Skeletal muscle satellite cell (primary cell): ENCODE data around the gene LRRC31. TPM values are rescaled to one million over a fixed set of nuclear protein-coding genes. Genes with fewer than 3 reads are reported as not detected.

Experiments used
- H3K27me3 ChIP-seq: 2 replicates; pipeline ENCODE4 v1.7.0; 2013; ENCODE audit warnings: low read length; ENCODE audit not compliant: control insufficient read depth, insufficient read depth
- H3K36me3 ChIP-seq: 2 replicates; pipeline ENCODE4 v1.7.0; 2013; ENCODE audit warnings: mild to moderate bottlenecking, control low read depth, low read length; ENCODE audit not compliant: insufficient read depth
- H3K4me1 ChIP-seq: 2 replicates; pipeline ENCODE4 v1.7.0; 2013; ENCODE audit warnings: low read length; ENCODE audit not compliant: control insufficient read depth, insufficient read depth
- H3K4me2 ChIP-seq: 2 replicates; pipeline ENCODE4 v1.7.0; 2013; ENCODE audit warnings: mild to moderate bottlenecking, low read length
- H3K4me3 ChIP-seq: 2 replicates; pipeline ENCODE4 v1.7.0; 2013; ENCODE audit warnings: low read length
- H3K9ac ChIP-seq: 2 replicates; pipeline ENCODE4 v1.7.0; 2013; ENCODE audit warnings: mild to moderate bottlenecking, low read depth, low read length, moderate library complexity
- H3K9me3 ChIP-seq: replicated peaks from 2 replicates; pipeline ENCODE4 v1.7.0; 2013; ENCODE audit warnings: mild to moderate bottlenecking, control low read depth, low read length
- total RNA-seq: library from RNA; depleted of rRNA; stranded (reverse); fragments of >200 nt; gene quantifications from 2 replicates; pipeline ENCODE4 v1.2.3, GENCODE V29; 2012; rRNA removed

Gene LRRC31
- total RNA-seq = not detected in 2 replicates

- no peak within 1 kb of the TSS for H3K4me2 ChIP-seq
Measured at GRCh38 chr3:169869484-169870220, at the start of gene LRRC31. Gene LRRC31 (minus strand): TSS chr3:169869935. CDS start chr3:169869807, 128 bp downstream.

GRCh38 chr3:169914321-169914720 lies 44.6 kb upstream of the LRRC31 start:
- Histone ChIP-seq H3K27me3 (no peaks in the 10 kb centered on the region), H3K4me1 (no peaks in the 10 kb centered on the region), H3K4me3 (no peak overlapping the region), H3K9ac (no peak overlapping the region), H3K9me3 (no peaks in the 10 kb centered on the region), H3K4me2 (no peak overlapping the region), H3K36me3 (no peaks in the 10 kb centered on the region)

More at GRCh38 chr3:169869484-169870220, at the start of gene LRRC31:
- H3K4me1 ChIP-seq = no peaks in the 10 kb centered on the region
- no peak within 1 kb of the TSS for H3K9ac ChIP-seq
- H3K9me3 ChIP-seq = no peaks in the 10 kb centered on the region
- no peaks in the 10 kb centered on the region for H3K36me3 ChIP-seq
- peaks cover 13% of the 10 kb centered on the region for H3K27me3 ChIP-seq
- no peak within 1 kb of the TSS for H3K4me3 ChIP-seq

- H3K36me3 ChIP-seq = no peaks in the 10 kb centered on the region
- no peak overlapping the region for H3K4me2 ChIP-seq
- no peak overlapping the region for H3K9ac ChIP-seq
- H3K4me3 ChIP-seq = no peak overlapping the region
- no peaks in the 10 kb centered on the region for H3K4me1 ChIP-seq
- H3K27me3 ChIP-seq = no peaks in the 10 kb centered on the region
- no peaks in the 10 kb centered on the region for H3K9me3 ChIP-seq
Measured at GRCh38 chr3:169913323-169913722, 43.6 kb upstream of the LRRC31 start.

- H3K36me3 ChIP-seq = no peaks in the 10 kb centered on the region
- H3K9me3 ChIP-seq = no peaks in the 10 kb centered on the region
- H3K4me1 ChIP-seq = no peaks in the 10 kb centered on the region
- no peak within 1 kb of the TSS for H3K9ac ChIP-seq
- no peak within 1 kb of the TSS for H3K4me3 ChIP-seq
- H3K27me3 ChIP-seq = peaks cover 6% of the 10 kb centered on the region
- no peak within 1 kb of the TSS for H3K4me2 ChIP-seq
Measured at GRCh38 chr3:169911272-169911671, 41.5 kb upstream of the LRRC31 start, which contains the start of gene SAMD7. Gene SAMD7 (plus strand): TSS chr3:169911572. CDS start chr3:169919499, 7,927 bp downstream.

- no peaks in the 10 kb centered on the region for H3K9me3 ChIP-seq
- no peaks in the 10 kb centered on the region for H3K36me3 ChIP-seq
- peaks cover 6% of the 10 kb centered on the region for H3K27me3 ChIP-seq
- no peak overlapping the region for H3K9ac ChIP-seq
- no peaks in the 10 kb centered on the region for H3K4me1 ChIP-seq
- H3K4me2 ChIP-seq = no peak overlapping the region
- H3K4me3 ChIP-seq = no peak overlapping the region
Measured at GRCh38 chr3:169907944-169908343, 38.2 kb upstream of the LRRC31 start.

GRCh38 chr3:169907476-169907875 lies 37.7 kb upstream of the LRRC31 start:
- Histone ChIP-seq H3K4me2 (no peak overlapping the region), H3K27me3 (peaks cover 6% of the 10 kb centered on the region), H3K4me3 (no peak overlapping the region), H3K4me1 (no peaks in the 10 kb centered on the region), H3K9me3 (no peaks in the 10 kb centered on the region), H3K36me3 (no peaks in the 10 kb centered on the region), H3K9ac (no peak overlapping the region)

GRCh38 chr3:169905404-169905803 lies 35.7 kb upstream of the LRRC31 start:
- Histone ChIP-seq H3K9ac (no peak overlapping the region), H3K36me3 (no peaks in the 10 kb centered on the region), H3K27me3 (peaks cover 6% of the 10 kb centered on the region), H3K4me1 (no peaks in the 10 kb centered on the region), H3K4me2 (no peak overlapping the region), H3K9me3 (no peaks in the 10 kb centered on the region), H3K4me3 (no peak overlapping the region)

- Histone ChIP-seq H3K4me1 (no peaks in the 10 kb centered on the region), H3K9me3 (no peaks in the 10 kb centered on the region), H3K4me2 (no peak overlapping the region), H3K9ac (no peak overlapping the region), H3K36me3 (no peaks in the 10 kb centered on the region), H3K4me3 (no peak overlapping the region), H3K27me3 (no peaks in the 10 kb centered on the region)
Measured at GRCh38 chr3:169901453-169901852, 31.7 kb upstream of the LRRC31 start.

- Histone ChIP-seq H3K4me1 (no peaks in the 10 kb centered on the region), H3K27me3 (no peaks in the 10 kb centered on the region), H3K9me3 (no peaks in the 10 kb centered on the region), H3K36me3 (no peaks in the 10 kb centered on the region), H3K4me2 (no peak overlapping the region), H3K9ac (no peak overlapping the region), H3K4me3 (no peak overlapping the region)
Measured at GRCh38 chr3:169897284-169897683, 27.5 kb upstream of the LRRC31 start.

GRCh38 chr3:169895072-169895471 lies 25.3 kb upstream of the LRRC31 start:
- Histone ChIP-seq H3K36me3 (no peaks in the 10 kb centered on the region), H3K4me3 (no peak overlapping the region), H3K4me1 (no peaks in the 10 kb centered on the region), H3K9me3 (no peaks in the 10 kb centered on the region), H3K4me2 (no peak overlapping the region), H3K9ac (no peak overlapping the region), H3K27me3 (no peaks in the 10 kb centered on the region)

- Histone ChIP-seq H3K4me1 (no peaks in the 10 kb centered on the region), H3K9ac (no peak overlapping the region), H3K27me3 (no peaks in the 10 kb centered on the region), H3K4me3 (no peak overlapping the region), H3K4me2 (no peak overlapping the region), H3K36me3 (no peaks in the 10 kb centered on the region), H3K9me3 (no peaks in the 10 kb centered on the region)
Measured at GRCh38 chr3:169894110-169894509, 24.4 kb upstream of the LRRC31 start.

- Histone ChIP-seq H3K4me1 (no peaks in the 10 kb centered on the region), H3K9me3 (no peaks in the 10 kb centered on the region), H3K4me3 (no peak overlapping the region), H3K4me2 (no peak overlapping the region), H3K27me3 (no peaks in the 10 kb centered on the region), H3K9ac (no peak overlapping the region), H3K36me3 (no peaks in the 10 kb centered on the region)
Measured at GRCh38 chr3:169891886-169892285, 22.2 kb upstream of the LRRC31 start.
